NT2/D1 (cell line): ENCODE data around the gene CEP76.

ENCODE experiments used
- DNase-seq: peaks from one replicate; pipeline ENCODE4 v3.0.0-alpha.2; 2011; ENCODE audit warnings: low read depth, low spot score
- H3K27me3 ChIP-seq: 2 replicates; pipeline ENCODE4 v1.6.0; 2011; ENCODE audit warnings: mild to moderate bottlenecking; ENCODE audit not compliant: insufficient read length, insufficient read depth
- H3K36me3 ChIP-seq: 2 replicates; pipeline ENCODE4 v1.6.1; 2011; ENCODE audit warnings: mild to moderate bottlenecking, low read length, mixed read lengths; ENCODE audit not compliant: insufficient read depth, insufficient read length
- H3K4me1 ChIP-seq: 2 replicates; pipeline ENCODE4 v1.5.1; 2011; ENCODE audit not compliant: insufficient read depth, insufficient read length
- H3K4me3 ChIP-seq: 2 replicates; pipeline ENCODE4 v1.5.1; 2011; ENCODE audit warnings: low read depth; ENCODE audit not compliant: insufficient read length
- H3K9ac ChIP-seq: 2 replicates; pipeline ENCODE4 v1.6.0; 2011; ENCODE audit warnings: low read depth; ENCODE audit not compliant: insufficient read length
- H3K9me3 ChIP-seq: 2 replicates; pipeline ENCODE4 v1.5.1; 2011; ENCODE audit warnings: mild to moderate bottlenecking, low read length; ENCODE audit not compliant: insufficient read depth
- SUZ12 ChIP-seq: IDR thresholded peaks from 2 replicates; pipeline ENCODE4 v1.6.1; 2011; ENCODE audit not compliant: insufficient read length, insufficient read depth; ENCODE audit errors: extremely low read depth
- YY1 ChIP-seq: IDR thresholded peaks from 2 replicates; pipeline ENCODE4 v1.6.1; 2011; ENCODE audit not compliant: insufficient read length, insufficient read depth
- ZNF274 ChIP-seq: IDR thresholded peaks from 2 replicates; pipeline ENCODE4 v1.6.1; 2011; ENCODE audit warnings: mild to moderate bottlenecking, low read depth, low read length

The CEP76 gene

DNA sequence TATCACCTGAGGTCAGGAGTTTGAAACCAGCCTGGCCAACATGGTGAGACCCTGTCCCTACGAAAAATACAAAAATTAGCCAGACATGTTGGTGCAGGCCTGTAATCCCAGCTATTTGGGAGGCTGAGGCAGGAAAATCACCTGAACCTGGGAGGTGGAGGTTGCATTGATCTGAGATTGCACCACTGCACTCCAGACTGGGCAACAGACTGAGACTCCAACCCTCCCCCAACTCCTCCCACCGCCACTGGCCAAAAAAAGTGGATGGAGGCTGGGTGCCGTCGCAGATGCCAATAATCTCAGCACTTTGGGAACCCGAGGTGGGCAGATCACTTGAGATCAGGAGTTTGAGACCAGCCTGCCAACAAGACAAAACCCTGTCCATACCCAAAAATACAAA, 34.5 kb downstream of the CEP76 start:
- no peak overlapping the region for H3K9ac ChIP-seq
- TF ChIP-seq ZNF274 (no peak), YY1 (no peak), SUZ12 (no peak)
- H3K9me3 ChIP-seq: no peaks in the 10 kb centered on the region
- H3K36me3 ChIP-seq: peaks cover 5% of the 10 kb centered on the region
- H3K4me3 ChIP-seq: no peak overlapping the region
- no peaks in the 10 kb centered on the region for H3K4me1 ChIP-seq
- no peaks in the 10 kb centered on the region for H3K27me3 ChIP-seq
- DNase-seq: no peak

DNA sequence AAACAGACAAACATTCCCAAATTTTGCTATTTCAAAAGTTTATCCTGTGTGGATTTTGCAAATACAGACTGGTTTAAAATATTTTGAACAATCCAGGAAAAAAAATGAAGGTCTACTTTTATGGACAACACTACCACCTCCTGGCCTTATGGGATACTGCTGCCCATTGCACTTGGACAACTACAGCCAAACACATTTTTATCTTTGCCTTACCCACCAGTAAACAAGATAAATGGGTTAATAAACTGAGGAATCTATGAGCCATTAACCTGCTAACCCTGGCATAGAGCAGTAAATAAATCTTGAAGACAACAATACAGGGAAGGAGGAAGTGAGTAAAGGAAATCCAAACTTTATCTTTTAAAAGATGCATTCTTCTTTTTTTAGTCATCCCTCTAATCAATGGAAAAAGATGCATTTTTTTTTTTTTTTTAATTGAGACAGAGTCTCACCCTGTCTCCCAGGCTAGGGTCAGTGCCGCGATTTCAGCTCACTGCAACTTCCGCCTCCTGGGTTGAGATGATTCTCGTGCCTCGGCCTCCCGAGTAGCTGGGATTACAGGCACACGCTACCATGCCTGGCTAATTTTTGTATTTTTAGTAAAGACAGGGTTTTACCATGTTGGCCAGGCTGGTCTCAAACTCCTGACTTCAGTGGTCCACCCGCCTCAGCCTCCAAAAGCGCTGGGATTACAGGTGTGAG, 42.5 kb downstream of the CEP76 start:
- no peaks in the 10 kb centered on the region for H3K4me1 ChIP-seq
- no peak overlapping the region for H3K4me3 ChIP-seq
- no peak overlapping the region for H3K9ac ChIP-seq
- peaks cover 12% of the 10 kb centered on the region for H3K27me3 ChIP-seq
- peaks cover 11% of the 10 kb centered on the region for H3K36me3 ChIP-seq
- no peak for DNase-seq
- TF ChIP-seq SUZ12 (no peak), YY1 (no peak), ZNF274 (no peak)
- no peaks in the 10 kb centered on the region for H3K9me3 ChIP-seq

DNA sequence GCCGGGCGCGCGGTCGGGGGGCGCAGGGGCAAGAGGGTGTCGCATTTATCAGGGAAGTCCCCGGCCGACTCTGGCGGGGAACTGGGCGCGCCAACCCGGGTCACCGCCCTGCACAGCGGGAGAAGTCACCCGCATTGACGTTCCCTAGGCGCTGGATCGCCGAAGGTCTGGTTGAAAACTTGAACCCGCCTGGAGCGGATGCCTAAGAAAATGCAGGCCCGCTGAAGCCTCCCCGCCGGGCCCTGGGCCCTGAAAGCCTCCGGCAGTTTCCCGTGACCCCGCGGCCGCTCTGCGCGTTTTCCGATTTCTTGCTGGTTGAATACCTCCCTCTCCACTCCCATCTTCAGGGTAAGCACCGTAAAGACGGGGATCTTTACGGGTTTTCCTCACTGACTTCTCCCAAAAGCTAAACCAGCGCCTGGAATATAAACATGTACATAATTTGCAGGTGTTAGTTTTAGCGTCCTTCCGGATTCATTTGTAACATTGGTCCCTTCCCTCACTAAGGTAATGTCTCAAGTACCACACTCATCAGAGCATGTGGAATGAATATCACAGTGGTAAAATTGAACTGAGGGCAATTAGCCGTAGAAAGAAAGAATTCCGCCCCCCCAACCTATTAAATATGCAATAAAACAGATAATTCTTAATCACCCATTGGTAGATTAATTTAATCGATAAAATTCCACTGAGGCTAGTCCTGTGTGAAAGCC, 43.9 kb downstream of the CEP76 start:
- no peaks in the 10 kb centered on the region for H3K9me3 ChIP-seq
- H3K4me3 ChIP-seq: peak overlapping the region; percentile 43
- DNase-seq: no peak
- H3K36me3 ChIP-seq: peaks cover 11% of the 10 kb centered on the region
- H3K9ac ChIP-seq: peak overlapping the region; percentile 74
- H3K27me3 ChIP-seq: peaks cover 12% of the 10 kb centered on the region
- no peaks in the 10 kb centered on the region for H3K4me1 ChIP-seq
- TF ChIP-seq ZNF274: no peak
- no peak for TF ChIP-seq YY1
- TF ChIP-seq SUZ12: no peak

DNA sequence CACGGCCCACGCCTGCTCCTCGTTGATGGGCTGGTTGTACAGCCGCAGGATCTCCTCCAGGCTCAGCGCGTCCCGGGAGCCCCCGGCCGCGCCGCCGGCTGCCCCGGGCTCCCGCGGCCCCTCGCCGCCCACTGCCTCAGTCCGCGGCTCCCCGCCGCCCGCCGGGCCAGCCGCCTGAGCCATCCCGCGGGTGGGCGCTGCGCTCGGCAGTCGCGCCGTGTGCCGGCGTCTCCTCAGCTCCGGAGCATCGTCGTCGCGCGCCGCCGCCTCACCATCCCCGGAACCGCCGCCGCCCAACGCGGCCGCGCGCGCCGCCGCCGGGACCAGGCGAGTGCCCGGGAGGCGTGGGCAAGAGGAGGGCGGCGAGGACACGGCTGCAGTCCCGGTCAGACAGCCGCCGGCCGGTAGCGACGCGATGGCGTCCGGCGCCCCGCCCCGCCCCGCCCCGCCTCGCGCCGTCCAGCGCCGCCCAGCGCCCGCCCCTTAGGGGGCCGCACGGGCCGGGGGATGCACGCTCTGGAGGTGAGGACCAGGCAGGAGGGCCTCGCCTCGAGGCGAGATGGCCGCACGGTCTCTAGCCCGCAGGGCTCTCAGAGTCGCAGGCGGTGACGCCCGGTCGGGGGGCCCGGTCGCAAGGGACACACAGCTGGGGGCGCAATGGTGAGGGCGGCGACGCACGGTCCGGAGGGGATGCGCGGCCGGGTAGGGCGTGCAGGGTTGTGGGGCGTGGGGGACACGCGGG, 44.7 kb downstream of the CEP76 start, which contains the start of gene SPIRE1:
TSS of gene SPIRE1 (minus strand) at position 424 of the 742 bp plus-strand sequence. CDS start at position 183, 241 bp downstream.
- Histone ChIP-seq H3K27me3 (peaks cover 12% of the 10 kb centered on the region), H3K9ac (peak within 1 kb of the TSS; percentile 75), H3K4me1 (peaks cover 1% of the 10 kb centered on the region), H3K9me3 (no peaks in the 10 kb centered on the region), H3K36me3 (peaks cover 11% of the 10 kb centered on the region), H3K4me3 (peak within 1 kb of the TSS; percentile 65)
- TF ChIP-seq YY1 (no peak), ZNF274 (no peak), SUZ12 (no peak)
- no peak for DNase-seq

DNA sequence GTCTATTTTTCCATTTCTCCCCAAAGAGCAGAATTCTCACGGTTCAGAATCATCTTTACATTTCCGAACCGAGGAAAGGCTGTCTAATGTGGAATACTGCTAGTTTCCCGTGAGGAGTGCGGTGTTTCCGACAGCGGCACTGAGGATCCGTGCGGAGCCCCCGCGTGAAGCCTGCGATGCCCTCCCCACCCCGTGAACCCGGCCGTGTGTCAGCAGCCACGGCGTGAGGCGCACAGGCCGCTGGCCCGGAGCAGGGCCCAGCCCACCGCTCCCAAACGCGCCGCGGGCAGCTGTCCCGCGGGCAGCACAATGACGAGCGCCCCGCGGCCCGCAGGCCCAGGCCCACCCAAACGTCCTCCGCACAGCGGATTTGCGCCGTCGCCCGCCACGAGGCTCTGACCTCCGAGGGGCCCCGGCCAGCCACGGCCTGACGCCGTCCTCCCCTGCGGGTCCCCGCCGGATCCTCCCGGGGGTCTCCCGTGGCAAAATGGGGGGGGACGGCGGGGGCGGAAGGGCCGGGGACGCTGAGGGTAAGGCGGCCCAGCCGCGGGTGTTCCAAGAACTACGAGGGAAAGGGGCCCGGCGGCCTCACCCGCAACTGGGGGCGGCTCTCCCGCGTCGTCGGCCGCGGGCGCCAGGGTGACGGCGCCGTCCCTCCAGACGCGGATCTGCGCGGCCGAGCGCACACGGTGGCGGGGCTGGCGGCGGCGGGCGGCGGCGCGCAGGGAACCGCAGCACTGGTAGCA, 45.4 kb downstream of the CEP76 start:
- no peak for DNase-seq
- peaks cover 2% of the 10 kb centered on the region for H3K4me1 ChIP-seq
- TF ChIP-seq ZNF274 (no peak), YY1 (no peak), SUZ12 (no peak)
- H3K9me3 ChIP-seq: no peaks in the 10 kb centered on the region
- H3K4me3 ChIP-seq: peak overlapping the region; percentile 65
- H3K9ac ChIP-seq: peak overlapping the region; percentile 75
- peaks cover 12% of the 10 kb centered on the region for H3K27me3 ChIP-seq
- H3K36me3 ChIP-seq: peaks cover 8% of the 10 kb centered on the region

DNA sequence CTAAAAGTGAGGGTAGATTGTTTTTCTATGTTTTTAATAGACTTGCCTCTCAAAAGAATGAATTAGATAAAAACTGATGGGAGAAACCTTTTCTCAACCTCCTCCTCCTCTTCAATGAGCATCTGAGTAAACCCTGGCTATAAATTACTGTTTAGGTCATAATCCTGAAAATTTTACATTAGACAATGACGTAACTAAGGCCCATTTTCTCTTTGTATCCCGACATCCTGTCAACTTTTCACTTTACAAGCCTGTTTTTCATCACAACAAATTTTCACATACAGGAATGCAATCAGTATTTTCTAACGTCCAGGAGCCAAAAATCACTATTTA, 46.0 kb downstream of the CEP76 start:
- DNase-seq: no peak
- Histone ChIP-seq H3K9ac (peak overlapping the region; percentile 75), H3K9me3 (no peaks in the 10 kb centered on the region), H3K36me3 (peaks cover 5% of the 10 kb centered on the region), H3K4me3 (peak overlapping the region; percentile 65), H3K4me1 (peaks cover 2% of the 10 kb centered on the region), H3K27me3 (peaks cover 12% of the 10 kb centered on the region)
- no peak for TF ChIP-seq ZNF274
- TF ChIP-seq YY1: no peak
- TF ChIP-seq SUZ12: no peak
